ENCODE measurements around the gene EFR3B.

Gene EFR3B

GRCh38 chr2:25014631-25015030 is 27.2 kb upstream of the EFR3B start:
- Histone ChIP-seq H3K36me3 (ENCODE audit: control insufficient read depth, insufficient read depth, low read length) (no peaks in the 10 kb centered on the region), H3K4me3 (ENCODE audit: insufficient read depth, low read depth, low read length) (no peak overlapping the region), H3K9me3 (ENCODE audit: control insufficient read depth, low read length) (no peaks in the 10 kb centered on the region), H3K27ac (ENCODE audit: insufficient read depth, low read depth, low read length, poor library complexity, severe bottlenecking) (no peak overlapping the region), H3K27me3 (ENCODE audit: control insufficient read depth, insufficient read depth, low read length, poor library complexity, severe bottlenecking) (no peaks in the 10 kb centered on the region), H3K4me1 (ENCODE audit: control insufficient read depth, insufficient read depth, low read length) (no peaks in the 10 kb centered on the region)
- 97 to 98% methylated on average over 9 of the region's 9 CpGs for WGBS, 2 experiments

DNA sequence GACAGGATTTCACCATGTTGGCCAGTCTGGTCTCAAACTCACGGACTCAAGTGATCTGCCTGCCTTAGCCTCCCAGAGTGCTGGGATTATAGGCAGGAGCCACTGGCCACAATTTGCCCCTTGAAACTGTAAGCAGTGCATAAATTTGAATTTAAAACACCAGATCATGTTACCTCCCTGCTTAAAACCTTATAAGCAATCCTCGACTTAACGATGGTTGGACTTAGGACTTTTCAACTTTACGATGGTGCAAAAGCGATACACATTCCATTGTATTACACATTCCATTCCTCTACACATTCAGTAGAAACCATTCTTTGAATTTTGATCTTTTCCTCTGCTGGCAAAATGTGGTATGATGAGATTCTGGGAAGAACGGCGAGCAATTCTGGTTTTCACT is 23.2 kb upstream of the EFR3B start:
- WGBS, 2 experiments = 91 to 92% methylated on average over 5 to 7 of the region's 7 CpGs
- Histone ChIP-seq H3K36me3 (ENCODE audit: control insufficient read depth, insufficient read depth, low read length) (no peaks in the 10 kb centered on the region), H3K4me3 (ENCODE audit: insufficient read depth, low read depth, low read length) (no peak overlapping the region), H3K27ac (ENCODE audit: insufficient read depth, low read depth, low read length, poor library complexity, severe bottlenecking) (no peak overlapping the region), H3K27me3 (ENCODE audit: control insufficient read depth, insufficient read depth, low read length, poor library complexity, severe bottlenecking) (no peaks in the 10 kb centered on the region), H3K9me3 (ENCODE audit: control insufficient read depth, low read length) (no peaks in the 10 kb centered on the region), H3K4me1 (ENCODE audit: control insufficient read depth, insufficient read depth, low read length) (no peaks in the 10 kb centered on the region)

- Histone ChIP-seq H3K9me3 (ENCODE audit: control insufficient read depth, low read length) (no peaks in the 10 kb centered on the region), H3K36me3 (ENCODE audit: control insufficient read depth, insufficient read depth, low read length) (no peaks in the 10 kb centered on the region), H3K27me3 (ENCODE audit: control insufficient read depth, insufficient read depth, low read length, poor library complexity, severe bottlenecking) (no peaks in the 10 kb centered on the region), H3K27ac (ENCODE audit: insufficient read depth, low read depth, low read length, poor library complexity, severe bottlenecking) (no peak overlapping the region), H3K4me1 (ENCODE audit: control insufficient read depth, insufficient read depth, low read length) (no peaks in the 10 kb centered on the region), H3K4me3 (ENCODE audit: insufficient read depth, low read depth, low read length) (no peak overlapping the region)
- WGBS, 2 experiments = 91 to 93% methylated on average over 2 of the region's 2 CpGs
Observed at GRCh38 chr2:25021791-25022362, 20.0 kb upstream of the EFR3B start.

DNA sequence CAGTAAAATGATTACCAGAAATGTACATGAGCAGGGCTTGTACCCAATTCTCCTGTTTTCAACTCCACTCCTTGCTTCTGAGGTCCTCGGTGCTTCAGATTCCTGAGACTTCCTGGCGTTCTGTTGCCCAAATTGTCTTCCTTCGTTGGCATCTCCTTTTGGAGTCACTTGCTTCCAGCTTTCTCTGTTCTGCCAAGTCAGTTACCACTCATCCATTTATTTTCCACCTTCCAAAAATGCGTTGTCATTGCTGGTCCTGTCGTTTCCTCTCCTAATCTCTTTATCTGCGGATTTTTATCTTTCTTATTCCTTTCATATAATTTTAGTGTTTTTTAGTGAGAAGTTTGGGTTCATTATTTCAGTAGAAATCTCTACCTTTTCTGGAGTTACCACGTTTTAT is 18.5 kb upstream of the EFR3B start:
- WGBS, 2 experiments = 89 to 91% methylated on average over 5 to 6 of the region's 7 CpGs
- Histone ChIP-seq H3K36me3 (ENCODE audit: control insufficient read depth, insufficient read depth, low read length) (no peaks in the 10 kb centered on the region), H3K4me3 (ENCODE audit: insufficient read depth, low read depth, low read length) (no peak overlapping the region), H3K27me3 (ENCODE audit: control insufficient read depth, insufficient read depth, low read length, poor library complexity, severe bottlenecking) (no peaks in the 10 kb centered on the region), H3K27ac (ENCODE audit: insufficient read depth, low read depth, low read length, poor library complexity, severe bottlenecking) (no peak overlapping the region), H3K9me3 (ENCODE audit: control insufficient read depth, low read length) (no peaks in the 10 kb centered on the region), H3K4me1 (ENCODE audit: control insufficient read depth, insufficient read depth, low read length) (no peaks in the 10 kb centered on the region)

GRCh38 chr2:25025229-25026007 is 16.5 kb upstream of the EFR3B start:
- no peaks in the 10 kb centered on the region for H3K36me3 ChIP-seq (ENCODE audit: control insufficient read depth, insufficient read depth, low read length)
- no peaks in the 10 kb centered on the region for H3K27me3 ChIP-seq (ENCODE audit: control insufficient read depth, insufficient read depth, low read length, poor library complexity, severe bottlenecking)
- no peaks in the 10 kb centered on the region for H3K4me1 ChIP-seq (ENCODE audit: control insufficient read depth, insufficient read depth, low read length)
- H3K4me3 ChIP-seq (ENCODE audit: insufficient read depth, low read depth, low read length) = no peak overlapping the region
- no peaks in the 10 kb centered on the region for H3K9me3 ChIP-seq (ENCODE audit: control insufficient read depth, low read length)
- 86 to 96% methylated on average over 5 to 6 of the region's 6 CpGs for WGBS, 2 experiments
- H3K27ac ChIP-seq (ENCODE audit: insufficient read depth, low read depth, low read length, poor library complexity, severe bottlenecking) = no peak overlapping the region

DNA sequence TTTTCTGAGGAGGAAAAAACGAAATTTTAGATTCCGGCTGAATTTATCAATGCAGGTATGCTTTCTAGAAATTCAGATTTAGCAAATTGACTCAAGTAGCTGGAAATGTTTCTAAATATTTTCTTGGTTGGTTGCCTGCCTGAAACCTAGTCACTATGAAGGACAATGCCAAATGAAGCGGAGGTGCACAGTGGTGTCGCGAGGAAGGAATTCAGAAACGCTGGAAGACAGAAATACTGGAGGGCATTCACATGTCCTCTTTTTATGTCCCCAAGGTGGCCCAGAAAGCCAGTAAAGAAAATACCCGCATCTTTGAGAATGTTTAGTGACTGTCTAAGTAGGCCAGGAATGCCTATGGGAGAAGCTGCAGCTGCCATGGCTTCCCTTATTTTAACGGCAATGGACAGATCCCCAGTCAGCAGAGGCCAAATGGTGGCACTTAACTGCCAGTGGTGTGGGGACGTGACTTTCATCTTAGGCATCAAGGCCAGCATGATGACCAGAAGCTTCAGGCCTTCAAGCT is 15.8 kb upstream of the EFR3B start:
- WGBS, 2 experiments = 96% methylated on average over 9 of the region's 9 CpGs
- no peaks in the 10 kb centered on the region for H3K27me3 ChIP-seq (ENCODE audit: control insufficient read depth, insufficient read depth, low read length, poor library complexity, severe bottlenecking)
- H3K4me3 ChIP-seq (ENCODE audit: insufficient read depth, low read depth, low read length) = no peak overlapping the region
- no peak overlapping the region for H3K27ac ChIP-seq (ENCODE audit: insufficient read depth, low read depth, low read length, poor library complexity, severe bottlenecking)
- H3K9me3 ChIP-seq (ENCODE audit: control insufficient read depth, low read length) = no peaks in the 10 kb centered on the region
- no peaks in the 10 kb centered on the region for H3K36me3 ChIP-seq (ENCODE audit: control insufficient read depth, insufficient read depth, low read length)
- H3K4me1 ChIP-seq (ENCODE audit: control insufficient read depth, insufficient read depth, low read length) = no peaks in the 10 kb centered on the region

DNA sequence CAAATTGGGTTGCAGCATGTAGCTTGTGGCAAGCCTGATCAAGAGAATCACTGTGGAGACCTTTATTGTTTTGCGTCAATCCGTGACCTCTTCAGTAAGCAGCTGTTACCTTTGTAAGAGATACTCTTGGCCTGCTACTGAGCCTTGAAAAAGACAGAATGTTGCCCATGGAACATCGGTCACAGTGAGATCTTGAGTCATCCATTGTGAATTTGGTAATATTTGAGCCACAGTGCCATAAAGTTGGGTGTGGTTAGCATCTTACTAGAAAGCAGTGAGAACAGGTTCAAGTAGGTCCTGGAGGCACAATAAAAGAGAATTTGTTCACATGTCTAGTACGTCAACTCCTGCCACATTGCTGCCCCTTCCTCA is 12.7 kb upstream of the EFR3B start:
- no peaks in the 10 kb centered on the region for H3K9me3 ChIP-seq (ENCODE audit: control insufficient read depth, low read length)
- no peak overlapping the region for H3K27ac ChIP-seq (ENCODE audit: insufficient read depth, low read depth, low read length, poor library complexity, severe bottlenecking)
- no peak overlapping the region for H3K4me3 ChIP-seq (ENCODE audit: insufficient read depth, low read depth, low read length)
- H3K27me3 ChIP-seq (ENCODE audit: control insufficient read depth, insufficient read depth, low read length, poor library complexity, severe bottlenecking) = no peaks in the 10 kb centered on the region
- H3K36me3 ChIP-seq (ENCODE audit: control insufficient read depth, insufficient read depth, low read length) = no peaks in the 10 kb centered on the region
- H3K4me1 ChIP-seq (ENCODE audit: control insufficient read depth, insufficient read depth, low read length) = peaks cover 6% of the 10 kb centered on the region
- 71% methylated on average over 4 of the region's 4 CpGs for WGBS, 2 experiments

DNA sequence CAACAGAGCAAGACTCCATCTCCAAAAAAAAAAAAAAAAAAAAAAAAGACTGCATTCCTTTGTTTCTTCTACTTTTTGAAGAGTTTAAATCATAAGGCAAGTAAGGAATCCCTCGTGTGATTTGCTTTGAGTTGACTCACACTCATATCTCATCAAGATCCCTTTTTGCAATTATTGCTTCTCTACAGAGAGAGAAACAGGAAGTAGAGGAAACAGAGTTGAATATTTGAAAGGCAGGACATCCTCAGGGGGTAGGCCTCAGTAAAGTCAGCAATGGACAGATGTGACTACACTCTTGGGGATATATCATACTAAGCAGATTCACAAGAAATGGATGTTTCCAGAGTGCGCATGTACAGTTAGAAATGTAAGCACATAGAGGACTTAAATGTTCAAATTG is 11.2 kb upstream of the EFR3B start:
- no peaks in the 10 kb centered on the region for H3K27me3 ChIP-seq (ENCODE audit: control insufficient read depth, insufficient read depth, low read length, poor library complexity, severe bottlenecking)
- H3K4me3 ChIP-seq (ENCODE audit: insufficient read depth, low read depth, low read length) = no peak overlapping the region
- WGBS, 2 experiments = 94 to 100% methylated on average over 1 to 2 of the region's 2 CpGs
- H3K9me3 ChIP-seq (ENCODE audit: control insufficient read depth, low read length) = no peaks in the 10 kb centered on the region
- H3K27ac ChIP-seq (ENCODE audit: insufficient read depth, low read depth, low read length, poor library complexity, severe bottlenecking) = no peak overlapping the region
- H3K4me1 ChIP-seq (ENCODE audit: control insufficient read depth, insufficient read depth, low read length) = peaks cover 6% of the 10 kb centered on the region
- H3K36me3 ChIP-seq (ENCODE audit: control insufficient read depth, insufficient read depth, low read length) = no peaks in the 10 kb centered on the region

DNA sequence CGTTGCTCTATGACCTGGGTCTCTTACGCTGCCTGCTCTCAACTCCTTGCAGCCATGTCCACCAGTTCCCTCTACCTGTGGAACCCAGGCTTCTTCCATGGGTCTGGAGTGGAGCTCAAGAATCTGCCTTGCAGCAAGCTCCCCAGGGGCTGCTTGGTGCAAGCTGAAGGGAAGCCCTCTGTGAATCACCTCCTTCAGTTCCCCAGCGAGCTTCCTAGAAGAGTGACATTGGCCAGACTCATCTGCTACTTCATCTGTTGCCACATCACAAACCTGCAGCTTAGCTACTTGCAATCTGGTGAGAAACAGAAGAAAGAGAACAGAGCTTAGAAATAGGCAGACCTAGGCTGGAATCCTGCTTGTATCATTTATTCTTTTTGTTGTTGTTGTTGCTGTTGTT is 9.8 kb upstream of the EFR3B start:
- H3K9me3 ChIP-seq (ENCODE audit: control insufficient read depth, low read length) = no peaks in the 10 kb centered on the region
- no peaks in the 10 kb centered on the region for H3K36me3 ChIP-seq (ENCODE audit: control insufficient read depth, insufficient read depth, low read length)
- peaks cover 6% of the 10 kb centered on the region for H3K4me1 ChIP-seq (ENCODE audit: control insufficient read depth, insufficient read depth, low read length)
- WGBS, 2 experiments = 74 to 81% methylated on average over 3 of the region's 3 CpGs
- no peak overlapping the region for H3K27ac ChIP-seq (ENCODE audit: insufficient read depth, low read depth, low read length, poor library complexity, severe bottlenecking)
- no peaks in the 10 kb centered on the region for H3K27me3 ChIP-seq (ENCODE audit: control insufficient read depth, insufficient read depth, low read length, poor library complexity, severe bottlenecking)
- no peak overlapping the region for H3K4me3 ChIP-seq (ENCODE audit: insufficient read depth, low read depth, low read length)

DNA sequence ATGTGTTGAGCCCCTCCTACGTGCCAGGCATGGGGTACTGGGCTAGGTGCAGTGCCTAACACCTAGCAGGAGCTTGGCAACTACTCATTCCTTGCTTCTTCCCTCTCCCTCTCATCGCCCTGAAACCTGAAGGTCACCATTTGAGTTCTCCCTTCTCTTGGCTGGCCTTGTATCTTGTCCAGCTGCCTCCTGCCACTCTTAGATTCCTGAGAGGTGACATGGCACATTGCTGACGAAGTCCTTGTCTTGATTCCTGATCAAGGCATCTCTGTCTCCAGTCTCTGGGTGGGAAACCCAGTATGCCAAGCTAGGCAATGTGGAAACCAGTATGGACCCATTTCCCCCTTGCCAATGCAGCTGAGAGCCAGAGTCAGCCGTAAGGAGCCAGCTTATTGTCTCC is 9.0 kb upstream of the EFR3B start:
- peaks cover 6% of the 10 kb centered on the region for H3K4me1 ChIP-seq (ENCODE audit: control insufficient read depth, insufficient read depth, low read length)
- no peaks in the 10 kb centered on the region for H3K27me3 ChIP-seq (ENCODE audit: control insufficient read depth, insufficient read depth, low read length, poor library complexity, severe bottlenecking)
- no peak overlapping the region for H3K27ac ChIP-seq (ENCODE audit: insufficient read depth, low read depth, low read length, poor library complexity, severe bottlenecking)
- H3K36me3 ChIP-seq (ENCODE audit: control insufficient read depth, insufficient read depth, low read length) = no peaks in the 10 kb centered on the region
- 89 to 93% methylated on average over 4 of the region's 4 CpGs for WGBS, 2 experiments
- no peaks in the 10 kb centered on the region for H3K9me3 ChIP-seq (ENCODE audit: control insufficient read depth, low read length)
- no peak overlapping the region for H3K4me3 ChIP-seq (ENCODE audit: insufficient read depth, low read depth, low read length)
